Right hindlimb (tissue), 1 donor: ENCODE data around the gene FAM3A.

Experiments
- DNase-seq: peaks from one replicate; pipeline ENCODE4 v3.0.0-alpha.2; 2018

FAM3A gene

DNA sequence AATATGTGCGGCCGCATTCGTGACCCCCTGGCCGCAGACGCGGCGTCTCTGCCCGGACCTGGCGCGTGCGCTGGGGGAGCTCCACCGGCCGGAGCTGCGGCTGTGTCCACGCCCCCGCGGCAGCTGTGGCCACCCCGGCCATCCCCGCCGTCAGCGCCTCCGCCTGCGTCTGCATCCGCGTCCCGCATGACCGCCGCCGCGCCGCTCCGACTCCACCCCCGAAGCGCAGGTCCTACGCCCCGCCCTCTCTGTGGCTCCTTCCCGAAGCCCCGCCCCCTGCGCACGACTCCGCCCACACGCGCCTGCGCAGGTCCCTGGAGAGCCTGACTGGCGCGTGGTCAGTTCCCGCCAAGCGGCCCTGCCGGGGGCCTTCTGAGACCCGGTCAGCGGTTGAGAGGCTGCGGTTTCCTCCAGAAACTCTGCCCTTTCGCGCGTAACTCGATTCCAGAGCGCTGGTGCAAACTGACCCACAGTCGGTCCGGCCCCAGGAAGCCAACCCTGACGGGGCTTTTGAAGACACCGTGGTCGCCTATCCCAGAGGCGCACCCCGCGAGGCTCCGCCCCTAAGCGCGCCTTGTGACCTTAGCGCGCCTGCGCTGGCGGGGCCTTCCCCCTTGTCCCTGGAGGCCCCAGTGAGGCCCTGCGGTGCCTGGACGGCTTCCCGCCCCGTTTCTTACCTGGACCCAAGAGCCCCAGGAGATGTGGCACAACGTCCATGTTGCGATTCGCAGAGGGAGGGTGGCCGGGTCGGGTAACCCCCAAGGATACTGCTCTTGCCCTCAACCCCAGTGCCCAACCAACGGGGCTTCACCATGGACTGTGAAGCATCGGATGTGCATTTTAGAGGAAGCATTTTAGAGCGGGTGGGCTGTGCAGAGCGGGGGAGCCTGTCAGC lies 37.1 kb downstream of the FAM3A start, which contains the start of gene LAGE3:
LAGE3 (minus strand) TSS at position 554 of the 895 bp plus-strand sequence; CDS start at position 188, 366 bp downstream.
- DNase-seq: peak; percentile 93

DNA sequence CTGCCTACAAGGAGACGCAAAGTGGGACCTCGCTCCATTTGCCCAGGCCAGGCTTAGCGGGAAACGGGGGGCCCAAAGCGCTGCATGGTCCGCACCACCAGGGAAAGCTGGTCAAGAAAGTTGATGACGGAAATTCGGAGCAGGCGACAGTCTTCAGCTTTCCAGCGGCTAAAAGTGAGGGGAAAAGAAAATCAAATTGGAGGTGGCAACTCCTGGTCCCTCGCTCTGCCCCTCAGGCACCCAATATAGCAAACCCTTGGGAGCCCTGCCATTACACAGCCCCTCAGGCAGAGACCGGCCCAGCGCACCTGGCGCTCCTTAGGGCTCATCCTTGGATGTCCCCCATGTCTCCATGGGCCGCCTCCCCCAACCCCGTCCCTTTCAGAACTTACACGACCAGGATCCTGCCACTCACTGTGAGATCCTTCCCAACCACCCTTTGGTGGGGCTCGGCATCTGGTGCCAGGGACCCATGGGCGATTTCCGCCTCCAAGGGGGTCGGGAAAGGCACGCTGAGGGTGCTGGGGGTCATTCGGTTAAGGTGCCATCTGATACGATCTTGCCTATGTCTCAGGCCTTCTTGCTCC lies 38.0 kb downstream of the FAM3A start:
- DNase-seq: no peak

GRCh38 chrX:154476821-154477220 lies 39.2 kb downstream of the FAM3A start:
- DNase-seq: no peak

GRCh38 chrX:154473683-154474082 lies 42.3 kb downstream of the FAM3A start:
- DNase-seq: no peak

DNA sequence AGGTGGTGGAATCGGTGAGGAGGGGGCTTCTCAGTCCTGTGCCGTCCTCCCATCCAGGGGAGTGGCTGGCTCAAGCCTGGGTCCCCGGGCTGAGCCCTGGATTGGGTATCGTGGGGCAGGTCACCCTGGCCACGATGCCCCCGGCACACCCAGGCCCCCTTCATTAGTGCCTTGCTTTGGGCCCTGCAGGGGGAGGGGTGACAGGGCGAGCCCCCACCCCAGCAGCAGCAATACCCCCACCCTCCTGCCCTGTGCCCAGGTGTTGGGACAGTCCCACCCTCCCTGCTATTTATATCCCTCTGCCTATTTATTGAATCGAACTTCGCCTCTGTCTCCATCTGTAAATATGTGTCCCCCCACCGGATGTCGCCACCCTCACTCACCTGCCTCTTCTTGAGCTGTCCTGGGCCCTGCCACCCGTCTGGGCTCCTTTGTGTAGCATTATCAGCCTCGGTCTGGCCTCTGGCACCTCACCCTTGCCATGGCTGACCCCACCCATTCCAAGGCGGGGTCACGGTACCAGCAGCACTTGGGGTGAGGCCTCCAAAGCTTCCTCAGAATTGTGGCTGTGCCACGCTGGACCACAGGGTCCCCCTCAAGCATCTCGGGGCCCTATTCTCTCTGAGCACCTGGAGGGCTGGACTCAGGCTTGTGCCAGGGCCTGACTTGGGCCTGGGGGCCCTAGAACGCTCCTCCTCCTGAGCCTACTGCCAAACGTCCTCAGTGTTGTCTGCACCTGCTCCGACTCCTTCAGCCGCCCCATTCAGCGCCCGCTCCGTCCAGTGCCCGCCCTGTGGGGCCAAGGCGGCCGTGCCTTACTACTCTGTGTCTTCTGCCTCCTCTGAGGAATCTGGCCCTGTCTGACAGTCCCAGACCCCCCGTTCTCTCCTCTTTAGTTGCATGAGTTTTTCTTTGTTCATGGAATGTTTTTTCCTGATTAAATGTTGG lies 43.1 kb downstream of the FAM3A start:
- DNase-seq: no peak

- no peak for DNase-seq
Measured at GRCh38 chrX:154471839-154472684, 44.0 kb downstream of the FAM3A start.

DNA sequence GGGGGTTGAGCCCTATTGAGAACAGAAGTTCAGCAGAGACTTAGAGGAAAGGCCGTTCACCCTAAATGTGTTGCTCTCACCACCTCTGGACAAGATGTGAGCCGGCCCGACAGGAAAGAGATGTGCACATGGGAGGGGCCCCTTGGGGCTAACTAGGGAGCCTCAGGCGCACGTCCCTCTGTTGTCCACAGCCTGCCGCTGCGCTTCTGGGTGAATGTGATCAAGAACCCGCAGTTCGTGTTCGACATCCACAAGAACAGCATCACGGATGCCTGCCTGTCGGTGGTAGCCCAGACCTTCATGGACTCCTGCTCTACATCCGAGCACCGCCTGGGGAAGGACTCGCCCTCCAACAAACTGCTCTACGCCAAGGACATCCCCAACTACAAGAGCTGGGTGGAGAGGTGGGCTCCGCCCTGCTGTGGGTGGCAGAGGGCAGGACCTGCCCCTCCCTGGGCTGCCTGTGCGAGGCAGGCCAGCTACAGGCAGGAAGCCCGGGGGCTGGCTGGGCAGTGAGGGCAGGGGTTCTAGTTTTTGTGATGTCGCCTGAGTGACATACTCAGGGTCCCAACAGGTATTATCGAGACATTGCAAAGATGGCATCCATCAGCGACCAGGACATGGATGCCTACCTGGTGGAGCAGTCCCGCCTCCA lies 45.0 kb downstream of the FAM3A start:
- DNase-seq: no peak

DNA sequence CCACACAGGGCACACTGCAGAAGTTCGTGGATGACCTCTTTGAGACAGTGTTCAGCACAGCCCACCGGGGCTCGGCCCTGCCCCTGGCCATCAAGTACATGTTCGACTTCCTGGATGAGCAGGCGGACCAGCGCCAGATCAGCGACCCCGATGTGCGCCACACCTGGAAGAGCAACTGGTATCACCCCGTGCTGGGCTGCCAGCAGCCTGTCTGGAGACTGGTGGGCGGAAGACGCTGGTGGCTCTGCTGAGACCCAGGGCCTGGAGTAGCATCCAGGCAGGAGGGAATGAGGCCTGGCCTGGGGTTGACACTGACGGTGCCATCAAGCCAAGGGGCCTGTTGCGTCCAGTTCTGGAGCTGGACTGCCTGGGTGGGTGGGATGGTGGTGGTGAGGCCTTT lies 45.6 kb downstream of the FAM3A start:
- DNase-seq: no peak

- DNase-seq: no peak
Measured at GRCh38 chrX:154469880-154470279, 46.2 kb downstream of the FAM3A start.

DNA sequence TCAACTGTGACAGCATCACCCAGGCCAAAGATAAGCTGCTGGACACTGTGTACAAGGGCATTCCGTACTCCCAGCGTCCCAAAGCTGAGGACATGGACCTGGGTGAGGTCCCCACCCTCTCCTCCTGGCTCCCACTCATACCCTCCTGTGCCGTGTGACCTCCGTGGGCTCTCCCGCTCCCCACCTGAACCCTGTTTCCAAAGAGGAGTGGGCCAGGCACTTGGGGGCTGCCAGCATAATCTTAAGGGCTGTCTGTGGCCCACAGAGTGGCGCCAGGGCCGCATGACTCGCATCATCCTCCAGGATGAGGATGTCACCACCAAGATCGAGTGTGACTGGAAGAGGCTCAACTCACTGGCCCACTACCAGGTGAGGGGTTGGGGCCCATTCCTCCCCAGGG lies 46.9 kb downstream of the FAM3A start:
- no peak for DNase-seq

DNA sequence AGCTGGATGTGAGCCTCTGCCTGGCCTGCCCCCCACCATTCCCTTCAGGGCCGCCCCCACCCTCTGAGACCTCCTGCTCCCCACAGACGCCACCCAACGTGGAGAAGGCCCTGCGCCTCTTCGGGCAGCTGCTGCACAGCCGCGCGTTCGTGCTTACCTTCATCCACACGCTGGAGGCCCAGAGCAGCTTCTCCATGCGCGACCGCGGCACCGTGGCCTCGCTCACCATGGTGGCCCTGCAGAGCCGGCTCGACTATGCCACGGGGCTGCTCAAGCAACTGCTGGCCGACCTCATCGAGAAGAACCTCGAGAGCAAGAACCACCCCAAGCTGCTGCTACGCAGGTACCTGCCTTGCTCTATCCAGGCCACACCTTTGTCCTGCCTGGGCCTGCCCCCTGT lies 47.8 kb downstream of the FAM3A start:
- DNase-seq: no peak

DNA sequence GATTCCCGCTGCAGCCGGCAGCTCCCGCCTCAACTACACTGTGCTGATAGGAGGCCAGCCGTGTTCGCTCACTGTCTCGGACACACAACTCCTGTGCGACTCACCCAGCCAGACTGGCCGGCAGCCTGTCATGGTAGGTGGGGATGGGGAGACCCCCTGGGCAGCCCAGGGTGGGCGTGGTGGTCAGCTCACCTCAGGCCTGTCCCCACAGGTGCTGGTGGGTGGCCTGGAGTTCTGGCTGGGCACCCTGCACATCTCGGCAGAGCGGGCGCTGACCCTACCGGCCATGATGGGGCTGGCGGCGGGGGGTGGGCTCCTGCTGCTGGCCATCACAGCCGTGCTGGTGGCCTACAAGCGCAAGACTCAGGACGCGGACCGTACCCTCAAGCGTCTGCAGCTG lies 48.5 kb downstream of the FAM3A start:
- DNase-seq: no peak

GRCh38 chrX:154466907-154467306 lies 49.1 kb downstream of the FAM3A start:
- no peak for DNase-seq

DNA sequence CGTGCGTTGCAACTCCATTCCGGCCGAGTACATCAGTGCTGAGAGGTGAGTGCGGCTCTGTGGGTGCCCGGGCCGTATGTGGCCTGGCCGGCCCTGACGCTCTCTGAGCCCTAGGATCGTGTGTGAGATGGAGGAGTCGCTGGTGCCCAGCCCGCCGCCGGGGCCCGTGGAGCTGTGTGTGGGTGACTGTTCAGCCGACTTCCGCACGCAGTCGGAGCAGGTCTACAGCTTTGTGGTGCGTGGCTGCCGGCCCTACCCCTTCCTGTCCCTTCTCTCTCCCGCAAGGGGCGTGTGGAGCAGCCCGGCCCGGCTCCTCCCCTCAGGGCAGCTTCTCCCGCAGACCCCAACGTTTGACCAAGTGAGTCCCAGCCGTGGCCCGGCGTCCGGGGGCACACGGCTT lies 50.0 kb downstream of the FAM3A start:
- no peak for DNase-seq

GRCh38 chrX:154465601-154466000 lies 50.4 kb downstream of the FAM3A start:
- no peak for DNase-seq

DNA sequence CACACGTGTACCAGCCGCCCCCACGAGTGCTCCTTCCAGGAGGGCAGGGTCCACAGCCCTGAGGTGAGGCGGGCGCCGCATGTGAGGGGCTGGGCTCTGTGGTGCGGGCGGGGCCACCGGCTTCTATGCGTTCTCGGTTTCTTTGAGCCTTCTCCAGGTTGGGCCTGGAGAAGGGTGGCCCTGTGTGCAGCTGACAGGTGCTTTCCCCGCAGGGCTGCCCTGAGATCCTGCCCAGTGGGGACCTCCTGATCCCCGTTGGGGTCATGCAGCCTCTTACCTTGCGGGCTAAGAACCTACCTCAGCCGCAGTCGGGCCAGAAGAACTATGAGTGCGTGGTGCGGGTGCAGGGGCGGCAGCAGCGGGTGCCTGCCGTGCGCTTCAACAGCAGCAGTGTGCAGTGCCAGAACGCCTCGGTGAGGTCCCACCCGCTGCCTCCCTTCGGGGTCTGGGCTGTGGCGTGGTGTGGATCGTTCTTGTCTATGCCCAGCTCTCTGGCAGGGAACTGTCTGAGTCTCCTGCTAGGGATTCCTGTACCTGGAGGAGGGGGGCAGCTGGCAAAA lies 51.1 kb downstream of the FAM3A start:
- no peak for DNase-seq

DNA sequence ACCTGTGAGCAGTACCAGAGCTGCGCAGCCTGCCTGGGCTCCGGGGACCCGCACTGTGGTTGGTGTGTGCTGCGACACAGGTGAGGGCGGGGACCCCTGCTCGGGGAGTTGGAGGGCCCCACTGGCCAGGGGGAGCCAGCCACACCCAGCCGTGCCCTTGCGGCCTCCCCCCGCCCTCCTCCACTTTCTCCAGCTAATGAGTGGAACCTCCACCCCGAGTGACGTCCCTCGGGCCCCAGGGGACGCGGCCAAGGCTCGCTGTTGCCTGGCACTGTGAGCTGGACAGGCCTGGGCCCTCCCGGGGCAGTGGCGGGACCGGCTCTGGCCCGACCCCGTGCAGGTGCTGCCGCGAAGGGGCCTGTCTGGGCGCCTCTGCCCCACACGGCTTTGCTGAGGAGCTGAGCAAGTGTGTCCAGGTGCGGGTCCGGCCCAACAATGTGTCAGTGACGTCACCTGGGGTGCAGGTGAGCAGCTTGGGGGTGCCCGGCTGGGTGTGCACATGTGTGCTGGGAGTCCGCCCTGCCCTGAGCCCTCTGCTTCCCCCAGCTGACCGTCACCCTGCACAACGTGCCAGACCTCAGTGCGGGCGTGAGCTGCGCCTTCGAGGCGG lies 52.3 kb downstream of the FAM3A start:
- no peak for DNase-seq

- DNase-seq: no peak
Measured at GRCh38 chrX:154462396-154462795, 53.6 kb downstream of the FAM3A start.

DNA sequence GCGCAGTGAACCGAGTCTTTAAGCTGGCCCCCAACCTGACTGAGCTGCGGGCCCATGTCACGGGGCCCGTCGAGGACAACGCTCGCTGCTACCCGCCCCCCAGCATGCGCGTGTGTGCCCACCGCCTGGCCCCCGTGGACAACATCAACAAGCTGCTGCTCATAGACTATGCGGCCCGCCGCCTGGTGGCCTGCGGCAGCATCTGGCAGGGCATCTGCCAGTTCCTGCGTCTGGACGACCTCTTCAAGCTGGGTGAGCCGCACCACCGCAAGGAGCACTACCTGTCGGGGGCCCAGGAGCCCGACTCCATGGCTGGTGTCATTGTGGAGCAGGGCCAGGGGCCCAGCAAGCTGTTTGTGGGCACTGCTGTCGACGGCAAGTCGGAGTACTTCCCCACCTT lies 55.7 kb downstream of the FAM3A start:
- no peak for DNase-seq

DNA sequence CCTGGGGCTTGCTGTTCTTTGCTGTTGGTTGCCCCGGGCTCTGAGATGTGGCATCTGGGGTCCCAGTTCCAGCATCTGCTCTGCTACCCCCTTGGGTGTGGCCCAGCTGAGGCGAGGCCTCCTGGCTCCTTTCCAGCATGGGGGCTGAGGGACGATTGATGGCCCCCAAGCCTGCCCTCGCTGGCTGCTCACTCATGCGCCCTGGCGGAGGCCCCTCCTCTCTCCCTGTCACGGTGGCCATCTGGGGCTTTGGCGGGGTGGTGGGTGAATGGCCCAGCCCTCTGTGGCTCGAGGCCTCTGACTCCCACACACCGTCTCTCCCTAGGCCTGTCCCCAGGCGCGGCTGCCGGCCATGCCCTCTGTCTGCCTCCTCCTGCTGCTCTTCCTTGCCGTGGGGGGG lies 56.2 kb downstream of the FAM3A start:
- no peak for DNase-seq
